ENCODE results near the gene FXYD2. TPM values are rescaled to one million over a fixed set of nuclear protein-coding genes. Genes with fewer than 3 reads are reported as not detected.

The FXYD2 gene
- total RNA-seq, 1 experiment from 2014 or later: not detected

Other genes starting within 250 kb of the FXYD2 start
- gene DSCAML1, start 27.5 kb downstream of the FXYD2 start, total RNA-seq (2014; rRNA removed; shearing (Covaris generic)): not detected in 2 replicates
- 2.1 and 2.9 TPM in 2 replicates for gene FXYD6, start 51.9 kb upstream of the FXYD2 start, total RNA-seq (2014; rRNA removed; shearing (Covaris generic))
- gene TMPRSS13, start 104.7 kb upstream of the FXYD2 start, total RNA-seq (2014; rRNA removed; shearing (Covaris generic)): not detected in 2 replicates
- gene IL10RA, start 161.7 kb upstream of the FXYD2 start, total RNA-seq (2014; rRNA removed; shearing (Covaris generic)): 0.12 TPM in 1 of 2 replicates, not detected in the other